Measurements from ENCODE around the gene SPATA3.

DNA sequence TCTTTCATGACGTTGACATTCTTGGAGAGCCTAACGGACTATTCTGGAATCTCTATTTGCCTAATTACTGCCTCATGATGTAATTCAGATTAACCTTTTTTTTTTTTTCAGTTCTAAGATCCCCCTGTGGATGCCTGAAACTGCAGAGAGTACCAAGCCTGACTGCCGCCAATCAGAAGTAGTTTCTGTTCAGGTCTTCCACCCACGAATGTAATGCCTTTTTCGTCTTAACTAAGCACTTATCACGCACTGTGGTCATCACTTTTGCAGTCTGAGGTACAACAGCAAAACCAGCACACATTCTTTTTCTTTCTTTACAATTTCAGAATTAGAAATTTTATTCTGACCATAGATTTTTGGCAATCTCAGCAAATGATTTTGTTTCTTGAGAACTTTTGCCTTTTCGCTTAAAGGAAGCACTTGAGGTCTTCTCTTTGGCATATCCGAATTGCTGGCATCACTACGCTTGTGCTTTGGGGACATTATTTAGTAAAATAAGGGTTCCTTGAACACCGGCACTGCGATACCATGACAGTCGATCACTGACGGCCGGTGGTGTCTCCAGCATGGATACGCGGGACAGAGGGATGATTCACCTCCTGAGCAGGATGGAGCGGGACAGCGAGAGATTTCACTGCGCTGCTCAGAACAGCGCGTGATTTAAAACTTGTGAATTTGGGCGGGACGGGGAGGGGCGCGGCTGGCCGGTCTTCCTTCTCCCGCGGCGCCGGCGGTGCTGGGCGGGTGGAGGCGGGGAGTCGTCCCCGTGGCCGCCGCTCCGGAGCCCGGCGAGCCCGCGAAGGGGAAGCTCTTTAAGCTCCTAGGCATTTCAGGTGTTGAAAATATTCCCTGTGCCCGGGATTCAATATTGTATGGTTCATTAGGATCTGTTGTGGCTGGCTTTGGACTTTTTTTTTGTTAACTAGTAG, 38.8 kb upstream of the SPATA3 start:
- TF ChIP-seq CREB1 (IDR thresholded peaks at IDR 0.05; ENCODE audit: low read depth), result no peak
- TF ChIP-seq NFIC (IDR thresholded peaks at IDR 0.05), result no peak
- TF ChIP-seq, protein P1, sequence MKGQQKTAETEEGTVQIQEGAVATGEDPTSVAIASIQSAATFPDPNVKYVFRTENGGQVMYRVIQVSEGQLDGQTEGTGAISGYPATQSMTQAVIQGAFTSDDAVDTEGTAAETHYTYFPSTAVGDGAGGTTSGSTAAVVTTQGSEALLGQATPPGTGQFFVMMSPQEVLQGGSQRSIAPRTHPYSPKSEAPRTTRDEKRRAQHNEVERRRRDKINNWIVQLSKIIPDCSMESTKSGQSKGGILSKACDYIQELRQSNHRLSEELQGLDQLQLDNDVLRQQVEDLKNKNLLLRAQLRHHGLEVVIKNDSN (IDR thresholded peaks at IDR 0.05), result no peak
- TF ChIP-seq CEBPB (IDR thresholded peaks at IDR 0.05), result no peak
- TF ChIP-seq FOXM1 (IDR thresholded peaks at IDR 0.05; ENCODE audit: borderline replicate concordance, low read depth), result no peak
- TF ChIP-seq, protein P2, sequence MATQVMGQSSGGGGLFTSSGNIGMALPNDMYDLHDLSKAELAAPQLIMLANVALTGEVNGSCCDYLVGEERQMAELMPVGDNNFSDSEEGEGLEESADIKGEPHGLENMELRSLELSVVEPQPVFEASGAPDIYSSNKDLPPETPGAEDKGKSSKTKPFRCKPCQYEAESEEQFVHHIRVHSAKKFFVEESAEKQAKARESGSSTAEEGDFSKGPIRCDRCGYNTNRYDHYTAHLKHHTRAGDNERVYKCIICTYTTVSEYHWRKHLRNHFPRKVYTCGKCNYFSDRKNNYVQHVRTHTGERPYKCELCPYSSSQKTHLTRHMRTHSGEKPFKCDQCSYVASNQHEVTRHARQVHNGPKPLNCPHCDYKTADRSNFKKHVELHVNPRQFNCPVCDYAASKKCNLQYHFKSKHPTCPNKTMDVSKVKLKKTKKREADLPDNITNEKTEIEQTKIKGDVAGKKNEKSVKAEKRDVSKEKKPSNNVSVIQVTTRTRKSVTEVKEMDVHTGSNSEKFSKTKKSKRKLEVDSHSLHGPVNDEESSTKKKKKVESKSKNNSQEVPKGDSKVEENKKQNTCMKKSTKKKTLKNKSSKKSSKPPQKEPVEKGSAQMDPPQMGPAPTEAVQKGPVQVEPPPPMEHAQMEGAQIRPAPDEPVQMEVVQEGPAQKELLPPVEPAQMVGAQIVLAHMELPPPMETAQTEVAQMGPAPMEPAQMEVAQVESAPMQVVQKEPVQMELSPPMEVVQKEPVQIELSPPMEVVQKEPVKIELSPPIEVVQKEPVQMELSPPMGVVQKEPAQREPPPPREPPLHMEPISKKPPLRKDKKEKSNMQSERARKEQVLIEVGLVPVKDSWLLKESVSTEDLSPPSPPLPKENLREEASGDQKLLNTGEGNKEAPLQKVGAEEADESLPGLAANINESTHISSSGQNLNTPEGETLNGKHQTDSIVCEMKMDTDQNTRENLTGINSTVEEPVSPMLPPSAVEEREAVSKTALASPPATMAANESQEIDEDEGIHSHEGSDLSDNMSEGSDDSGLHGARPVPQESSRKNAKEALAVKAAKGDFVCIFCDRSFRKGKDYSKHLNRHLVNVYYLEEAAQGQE (IDR thresholded peaks at IDR 0.05; ENCODE audit: low read depth), result no peak
- TF ChIP-seq TEAD4 (IDR thresholded peaks at IDR 0.05), result no peak
- TF ChIP-seq EGR1 (IDR thresholded peaks at IDR 0.05), result no peak
- TF ChIP-seq, protein P3, sequence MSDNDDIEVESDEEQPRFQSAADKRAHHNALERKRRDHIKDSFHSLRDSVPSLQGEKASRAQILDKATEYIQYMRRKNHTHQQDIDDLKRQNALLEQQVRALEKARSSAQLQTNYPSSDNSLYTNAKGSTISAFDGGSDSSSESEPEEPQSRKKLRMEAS (IDR thresholded peaks at IDR 0.05), result peak; percentile 44; the same call in 1 of the 2 replicates
- no peak for TF ChIP-seq TAF1 (IDR thresholded peaks at IDR 0.05; ENCODE audit: low read depth)
- no peak for TF ChIP-seq RAD21 (IDR thresholded peaks at IDR 0.05; ENCODE audit: low read depth)
- TF ChIP-seq ZBTB7A (IDR thresholded peaks at IDR 0.05; ENCODE audit: low read depth), result no peak
- no peak for TF ChIP-seq YY1 (IDR thresholded peaks at IDR 0.05; ENCODE audit: low read depth)
- TF ChIP-seq EP300 (IDR thresholded peaks at IDR 0.05; ENCODE audit: borderline replicate concordance), result no peak
